HepG2 (cell line): ENCODE results near the gene LILRB2. TPM values are rescaled to one million over a fixed set of nuclear protein-coding genes. Genes with fewer than 3 reads are reported as not detected.
"Not testable (repeated sequence)": the region's sequence is repeated elsewhere in the genome, so short reads cannot be mapped to it uniquely, and the experiment has no call there.

ENCODE experiments used
- ATAC-seq: fragments of 200-7000 bp; cut with Tn5 transposase; 3 replicates; pipeline ENCODE4 v1.9.1; 2020; ENCODE audit warnings: mild to moderate bottlenecking, moderate library complexity
- BruUV-seq: library from RNA; stranded (reverse); fragments of 400-500 nt; replicated peaks from 2 replicates; lab custom pipeline; 2021; lab: Mats Ljungman, UMichigan
- CTCF ChIA-PET: fragments of 300-600 bp; formaldehyde crosslinking; extraction: SDS; loops from one replicate; lab custom pipeline; 2021; ENCODE audit warnings: low total read pairs, inconsistent platforms, low intra/inter-chr PET ratio; lab: Yijun Ruan, JAX
- POLR2A ChIA-PET: fragments of 350-600 bp; sonication (Branson Sonifier 250); formaldehyde crosslinking; loops from one replicate; lab custom pipeline; 2020; ENCODE audit warnings: antibody characterized with exemption, inconsistent platforms; lab: Yijun Ruan, JAX
- DNase-seq: peaks from one replicate; pipeline ENCODE4 v3.0.0-alpha.2; 2015; ENCODE audit warnings: low spot score
- FAIRE-seq: peaks from 3 replicates; lab custom pipeline; 2011; peaks lifted over from hg19 to GRCh38; lab: Jason Lieb, UNC
- H2AFZ ChIP-seq: one replicate; pipeline ENCODE4 v1.6.1; 2011; ENCODE audit warnings: low read length, inconsistent platforms
- H3K27ac ChIP-seq: fragments of 300-600 bp; 3 replicates; pipeline ENCODE4 v1.8.0; 2011; ENCODE audit warnings: mixed run types, mild to moderate bottlenecking, mixed read lengths, low read length, inconsistent platforms; ENCODE audit not compliant: insufficient read depth; ENCODE audit errors: extremely low read length
- H3K27me3 ChIP-seq, 2 experiments: fragments of 200-600 bp in 1 of 2; 2 replicates in 1 of 2; 3 replicates in 1 of 2; pipeline versions ENCODE4 v1.6.0 to v1.8.0; 2011; ENCODE audit warnings: low read length in 2 of 2, mild to moderate bottlenecking in 2 of 2, moderate library complexity in 2 of 2, inconsistent platforms in 1 of 2; ENCODE audit not compliant: insufficient read depth in 2 of 2, control insufficient read depth in 1 of 2
- H3K36me3 ChIP-seq, 2 experiments: fragments of 200-600 bp in 1 of 2; replicated peaks in 1 of 2; 2 replicates in 1 of 2; 3 replicates in 1 of 2; pipeline versions ENCODE4 v1.5.1 to v1.8.0; 2011; ENCODE audit warnings: low read length in 2 of 2, inconsistent platforms in 1 of 2; ENCODE audit not compliant: insufficient read depth in 2 of 2, control insufficient read depth in 1 of 2
- H3K4me1 ChIP-seq: 2 replicates; pipeline ENCODE4 v1.5.1; 2012; ENCODE audit warnings: low read length, inconsistent platforms; ENCODE audit not compliant: insufficient read depth
- H3K4me2 ChIP-seq: 2 replicates; pipeline ENCODE4 v1.6.0; 2011; ENCODE audit warnings: low read depth, low read length, inconsistent platforms
- H3K4me3 ChIP-seq, 3 experiments: fragments of 200-600 bp in 1 of 3; sonication (generic), shearing (Covaris generic) in 1 of 3; replicated peaks in 1 of 3; 2 replicates each; pipeline ENCODE4 v1.5.1; 2011 to 2016; ENCODE audit warnings: low read length in 3 of 3, inconsistent platforms in 2 of 3, low read depth in 2 of 3, mild to moderate bottlenecking in 2 of 3, control low read depth in 1 of 3, mixed read lengths in 1 of 3; ENCODE audit not compliant: insufficient read depth in 1 of 3
- H3K79me2 ChIP-seq: one replicate; pipeline ENCODE4 v1.6.1; 2011; ENCODE audit warnings: low read length, inconsistent platforms; ENCODE audit not compliant: insufficient read depth
- H3K9ac ChIP-seq: 2 replicates; pipeline ENCODE4 v1.6.0; 2011; ENCODE audit warnings: mild to moderate bottlenecking, low read depth, low read length, inconsistent platforms; ENCODE audit not compliant: insufficient read depth
- H3K9me3 ChIP-seq: 2 replicates; pipeline ENCODE4 v1.5.1; 2012; ENCODE audit warnings: mild to moderate bottlenecking, low read length
- H4K20me1 ChIP-seq: 2 replicates; pipeline ENCODE4 v1.6.0; 2011; ENCODE audit warnings: inconsistent platforms, mild to moderate bottlenecking, low read length, moderate library complexity; ENCODE audit not compliant: insufficient read depth
- CEBPG ChIP-seq: IDR thresholded peaks from 2 replicates; pipeline ENCODE4 v1.6.1; 2016
- MAF1 ChIP-seq: sonication (generic); formaldehyde crosslinking; IDR thresholded peaks from 2 replicates; pipeline ENCODE4 v1.5.0; 2020; ENCODE audit warnings: missing genetic modification reagents, borderline replicate concordance
- MAX ChIP-seq: IDR thresholded peaks from 2 replicates; pipeline ENCODE4 v1.6.1; 2012; ENCODE audit warnings: inconsistent platforms
- MYPOP ChIP-seq: sonication (generic); formaldehyde crosslinking; IDR thresholded peaks from 2 replicates; pipeline ENCODE4 v1.8.1; 2023; ENCODE audit warnings: mild to moderate bottlenecking, moderate library complexity, missing genetic modification reagents
- NCOR1 ChIP-seq: fragments of 200-600 bp; sonication (generic); IDR thresholded peaks from 2 replicates; pipeline ENCODE4 v1.7.0; 2017; ENCODE audit warnings: antibody characterized with exemption, low read length, borderline replicate concordance
- NFATC3 ChIP-seq: sonication (generic); formaldehyde crosslinking; IDR thresholded peaks from 2 replicates; pipeline ENCODE4 v1.5.1; 2020; ENCODE audit warnings: mild to moderate bottlenecking, missing genetic modification reagents
- NRL ChIP-seq: sonication (generic); formaldehyde crosslinking; IDR thresholded peaks from 2 replicates; pipeline ENCODE4 v1.5.0; 2020; ENCODE audit warnings: missing genetic modification reagents, mild to moderate bottlenecking, moderate library complexity, borderline replicate concordance
- SIN3B ChIP-seq: fragments of 150-350 bp; IDR thresholded peaks from 2 replicates; pipeline ENCODE4 v1.6.1; 2014; ENCODE audit warnings: low read length
- ZBTB3 ChIP-seq: sonication (generic); formaldehyde crosslinking; IDR thresholded peaks from 2 replicates; pipeline ENCODE4 v1.4.0; 2020; ENCODE audit warnings: low read depth, mild to moderate bottlenecking, moderate library complexity, missing genetic modification reagents, borderline replicate concordance
- ZFY ChIP-seq: sonication (generic); formaldehyde crosslinking; IDR thresholded peaks from 2 replicates; pipeline ENCODE4 v1.4.0; 2020; ENCODE audit warnings: missing genetic modification reagents
- ZKSCAN5 ChIP-seq: sonication (generic); formaldehyde crosslinking; IDR thresholded peaks from 2 replicates; pipeline ENCODE4 v1.5.1; 2020; ENCODE audit warnings: mild to moderate bottlenecking, missing genetic modification reagents
- ZNF264 ChIP-seq: sonication (generic); formaldehyde crosslinking; IDR thresholded peaks from 2 replicates; pipeline ENCODE4 v1.4.0; 2020; ENCODE audit warnings: missing genetic modification reagents
- ZNF275 ChIP-seq: sonication (generic); formaldehyde crosslinking; IDR thresholded peaks from 2 replicates; pipeline ENCODE4 v1.8.0; 2022; ENCODE audit warnings: missing genetic modification reagents, mild to moderate bottlenecking, inconsistent platforms, borderline replicate concordance
- ZNF329 ChIP-seq: sonication (generic); formaldehyde crosslinking; IDR thresholded peaks from 2 replicates; pipeline ENCODE4 v1.9.0; 2021; ENCODE audit warnings: low read depth, mild to moderate bottlenecking, missing genetic modification reagents
- ZNF691 ChIP-seq: sonication (generic); formaldehyde crosslinking; IDR thresholded peaks from 2 replicates; pipeline ENCODE4 v1.4.0; 2020; ENCODE audit warnings: missing genetic modification reagents, low read depth, mild to moderate bottlenecking, borderline replicate concordance
- WGBS: methylation state at CpG from one replicate; pipeline ENCODE4 v1.1.6; 2017; ENCODE audit warnings: low lambda C conversion rate; 5-methylcytosine and 5-hydroxymethylcytosine counted together
- in situ Hi-C: cut with HindIII; loops from 2 replicates; pipeline ENCODE4 v1.10.0; 2017; ENCODE audit warnings: low pct_unique_long_range_greater_than_20kb; ENCODE audit not compliant: extremely low pct_ligation_motif_present
- intact Hi-C: fragments of 100-400 bp; cut with micrococcal nuclease; formaldehyde crosslinking; loops from one replicate; pipeline ENCODE4 v1.10.0; 2022; ENCODE audit not compliant: unreplicated experiment
- polyA plus RNA-seq, 8 experiments: library from polyadenylated mRNA; depleted of rRNA in 3 of 8; stranded (reverse) in 7 of 8; unstranded in 1 of 8; fragments of >200 nt; fragmentation: Illumina TruSeq in 4 of 8; extraction: Trizol in 4 of 8; gene quantifications; 2 replicates each; pipeline versions ENCODE4 v1.2.1 to v1.2.3, GENCODE V29; 2011 to 2016; ENCODE audit warnings: low read depth in 4 of 8, missing spikeins in 1 of 8, mixed read lengths in 1 of 8; ENCODE audit not compliant: insufficient read depth in 1 of 8
- total RNA-seq, 5 experiments: library from RNA; depleted of rRNA; stranded (reverse); fragments of >200 nt; fragmentation: Illumina TruSeq; extraction: Trizol; gene quantifications; 2 replicates each; pipeline ENCODE4 v1.2.3, GENCODE V29; 2016; ENCODE audit warnings: low read depth in 1 of 5

LILRB2 gene
- total and polyA plus RNA-seq, 2 of the 13 experiments (the other 11 are each of a cell fraction or from before 2014, with no cell fraction given), result not detected

- CTCF ChIA-PET, H3K4me3 ChIP-seq, H2AFZ ChIP-seq, intact Hi-C loops, ATAC-seq, H3K27ac ChIP-seq, FAIRE-seq, H3K4me1 ChIP-seq, H3K4me2 ChIP-seq, POLR2A ChIA-PET, H3K9ac ChIP-seq, BruUV-seq, DNase-seq, H3K79me2 ChIP-seq, in situ Hi-C loops, H3K9me3 ChIP-seq, H4K20me1 ChIP-seq, H3K36me3 ChIP-seq: not testable (repeated sequence)
- H3K27me3 ChIP-seq, result peaks cover 4 to 29% of the 10 kb centered on the region in 2 experiments; a peak in 4 of 5 replicates
- no CpG with 5 or more reads among the region's 15 CpGs for WGBS
Observed at GRCh38 chr19:54277111-54277615, 3.7 kb downstream of the LILRB2 start.

- no peak for DNase-seq
- Histone ChIP-seq H3K79me2 (no peaks in the 10 kb centered on the region), H3K4me2 (no peak overlapping the region), H3K27me3 (peaks cover 4 to 27% of the 10 kb centered on the region in 2 experiments; a peak in 4 of 5 replicates), H2AFZ (no peak overlapping the region), H3K9ac (no peak overlapping the region), H3K36me3 (no peaks in the 10 kb centered on the region), H3K9me3 (no peaks in the 10 kb centered on the region), H3K4me3 (no peak overlapping the region), H3K27ac (no peak overlapping the region), H3K4me1 (no peaks in the 10 kb centered on the region), H4K20me1 (no peaks in the 10 kb centered on the region)
- FAIRE-seq, result no peak
- ATAC-seq, result no peak
- intact Hi-C loops (no loop called here), in situ Hi-C loops (no loop called here)
- CTCF ChIA-PET, result no interaction called here
- no TSS peak for BruUV-seq
- 16% methylated on average over 8 of the region's 9 CpGs for WGBS
- no peak for TF ChIP-seq NFATC3 (CRISPR knock-in tag)
- TF ChIP-seq MAF1, result no peak
- TF ChIP-seq ZBTB3, result no peak
- no peak for TF ChIP-seq ZNF275 (CRISPR knock-in tag)
- TF ChIP-seq ZNF329 (CRISPR knock-in tag), result no peak
- no peak for TF ChIP-seq NRL (CRISPR knock-in tag)
- no peak for TF ChIP-seq MYPOP (CRISPR knock-in tag)
- no peak for TF ChIP-seq NCOR1
- no peak for TF ChIP-seq ZNF691 (CRISPR knock-in tag)
- TF ChIP-seq ZKSCAN5 (CRISPR knock-in tag), result no peak
- no peak for TF ChIP-seq ZNF264
- no peak for TF ChIP-seq CEBPG (CRISPR knock-in tag)
- no peak for TF ChIP-seq MAX
- no peak for TF ChIP-seq ZFY (CRISPR knock-in tag)
- no peak for TF ChIP-seq SIN3B
- POLR2A ChIA-PET, result no interaction called here
Observed at GRCh38 chr19:54275951-54276350, 5.0 kb downstream of the LILRB2 start.
